HCT116 (cell line): ENCODE data around the gene CC2D1A. TPM values are rescaled to one million over a fixed set of nuclear protein-coding genes. Genes with fewer than 3 reads are reported as not detected.

Source experiments
- ATAC-seq: fragments of 200-7000 bp; cut with Tn5 transposase; 2 replicates; pipeline ENCODE4 v1.9.1; 2020; ENCODE audit warnings: mild to moderate bottlenecking, moderate library complexity
- BruUV-seq: library from RNA; stranded (reverse); fragments of 400-500 nt; replicated peaks from 2 replicates; lab custom pipeline; 2021; lab: Mats Ljungman, UMichigan
- CTCF ChIA-PET: fragments of 300-600 bp; sonication (Branson Sonifier 250); formaldehyde crosslinking; loops from one replicate; lab custom pipeline; 2021; ENCODE audit warnings: antibody characterized with exemption; lab: Charles Lee
- POLR2A ChIA-PET: fragments of 300-600, 350-600 bp; sonication (Branson Sonifier 250); formaldehyde crosslinking; loops from one replicate; lab custom pipeline; 2021; ENCODE audit warnings: antibody characterized with exemption; lab: Charles Lee
- RAD21 ChIA-PET, 2 experiments: fragments of 300-600 bp; sonication (Branson Sonifier 250); formaldehyde crosslinking; loops; one replicate each; lab custom pipeline; 2023; ENCODE audit warnings: low total read pairs in 2 of 2; ENCODE audit not compliant: uncharacterized antibody in 2 of 2, unreplicated experiment in 2 of 2, low non-redundant PET in 1 of 2; lab: Charles Lee
- DNase-seq: peaks from one replicate; pipeline ENCODE4 v3.0.0-alpha.2; 2010; ENCODE audit warnings: low read depth, low spot score
- H2AFZ ChIP-seq: fragments of 200-600 bp; shearing (Covaris generic), sonication (generic); 2 replicates; pipeline ENCODE4 v1.6.1; 2017; ENCODE audit warnings: low read depth, mixed run types, mixed read lengths, antibody characterized with exemption, low read length; ENCODE audit not compliant: poor library complexity, severe bottlenecking
- H3K27ac ChIP-seq: 2 replicates; pipeline ENCODE4 v1.5.1; 2012; ENCODE audit warnings: low read depth, low read length
- H3K27me3 ChIP-seq: fragments of 200-600 bp; sonication (generic); 2 replicates; pipeline ENCODE4 v1.6.1; 2016; ENCODE audit warnings: mixed run types, low read length, mixed read lengths; ENCODE audit not compliant: insufficient read depth
- H3K36me3 ChIP-seq, 2 experiments: fragments of 200-500 bp in 1 of 2; fragments of 200-600 bp in 1 of 2; sonication (Bioruptor generic) in 1 of 2; sonication (generic) in 1 of 2; 2 replicates each; pipeline versions ENCODE4 v1.5.1 to v1.6.1; 2014 to 2016; ENCODE audit warnings: low read length in 2 of 2, inconsistent platforms in 1 of 2, mixed read lengths in 1 of 2, mixed run types in 1 of 2; ENCODE audit not compliant: insufficient read depth in 2 of 2, control insufficient read depth in 1 of 2
- H3K4me1 ChIP-seq, 2 experiments: fragments of 200-600 bp in 1 of 2; sonication (generic) in 1 of 2; 2 replicates each; pipeline versions ENCODE4 v1.5.1 to v1.6.1; 2012 to 2017; ENCODE audit warnings: low read length in 2 of 2, inconsistent platforms in 1 of 2, mild to moderate bottlenecking in 1 of 2, mixed read lengths in 1 of 2, mixed run types in 1 of 2, moderate library complexity in 1 of 2; ENCODE audit not compliant: insufficient read depth in 2 of 2, control insufficient read depth in 1 of 2
- H3K4me2 ChIP-seq: fragments of 200-600 bp; sonication (generic); 2 replicates; pipeline ENCODE4 v1.6.1; 2017; ENCODE audit warnings: mixed run types, low read length, mixed read lengths
- H3K4me3 ChIP-seq, 2 experiments: fragments of 200-600 bp in 1 of 2; sonication (generic) in 1 of 2; replicated peaks in 1 of 2; 2 replicates each; pipeline ENCODE4 v1.5.1; 2011 to 2016; ENCODE audit warnings: low read length in 2 of 2, control low read depth in 1 of 2, low read depth in 1 of 2, mild to moderate bottlenecking in 1 of 2, mixed read lengths in 1 of 2, mixed run types in 1 of 2
- H3K79me2 ChIP-seq: fragments of 200-600 bp; sonication (generic); 2 replicates; pipeline ENCODE4 v1.6.1; 2017; ENCODE audit warnings: mild to moderate bottlenecking, mixed run types, low read length, moderate library complexity, mixed read lengths; ENCODE audit not compliant: insufficient read depth
- H3K9ac ChIP-seq: fragments of 200-600 bp; sonication (generic); 2 replicates; pipeline ENCODE4 v1.6.1; 2016; ENCODE audit warnings: low read length, mixed read lengths
- H3K9me2 ChIP-seq: fragments of 200-600 bp; sonication (generic), shearing (Covaris generic); 2 replicates; pipeline ENCODE4 v1.6.1; 2017; ENCODE audit warnings: mixed run types, mild to moderate bottlenecking, moderate library complexity; ENCODE audit not compliant: insufficient read depth
- H3K9me3 ChIP-seq, 2 experiments: fragments of 200-500 bp in 1 of 2; fragments of 200-600 bp in 1 of 2; sonication (Bioruptor generic) in 1 of 2; sonication (generic) in 1 of 2; 2 replicates each; pipeline ENCODE4 v1.6.1; 2014 to 2017; ENCODE audit warnings: low read length in 2 of 2, mixed read lengths in 2 of 2, inconsistent platforms in 1 of 2, low read depth in 1 of 2, mild to moderate bottlenecking in 1 of 2, mixed run types in 1 of 2, moderate library complexity in 1 of 2; ENCODE audit not compliant: control insufficient read depth in 1 of 2, insufficient read depth in 1 of 2
- H4K20me1 ChIP-seq: fragments of 200-600 bp; sonication (generic), shearing (Covaris generic); 2 replicates; pipeline ENCODE4 v1.6.1; 2017; ENCODE audit warnings: mixed run types, mild to moderate bottlenecking, moderate library complexity; ENCODE audit not compliant: insufficient read depth
- CBX3 ChIP-seq: IDR thresholded peaks from 2 replicates; pipeline ENCODE4 v1.6.1; 2012; ENCODE audit warnings: low read depth
- CEBPB ChIP-seq: IDR thresholded peaks from 2 replicates; pipeline ENCODE4 v1.6.1; 2012; ENCODE audit warnings: low read depth
- EGR1 ChIP-seq: IDR thresholded peaks from 2 replicates; pipeline ENCODE4 v1.6.1; 2012; ENCODE audit warnings: low read depth
- EZH2 ChIP-seq: fragments of 200-600 bp; sonication (generic); IDR thresholded peaks from 2 replicates; pipeline ENCODE4 v1.6.1; 2017; ENCODE audit warnings: antibody characterized with exemption, mixed run types
- EZH2phosphoT487 ChIP-seq: fragments of 200-600 bp; IDR thresholded peaks from 2 replicates; pipeline ENCODE4 v1.6.1; 2018; ENCODE audit warnings: antibody characterized with exemption, borderline replicate concordance
- FOSL1 ChIP-seq: IDR thresholded peaks from 2 replicates; pipeline ENCODE4 v1.6.1; 2012; ENCODE audit warnings: low read depth
- POLR2AphosphoS5 ChIP-seq: IDR thresholded peaks from 2 replicates; pipeline ENCODE4 v1.6.1; 2011; ENCODE audit warnings: mild to moderate bottlenecking, low read depth, low read length, moderate library complexity
- RAD21 ChIP-seq: IDR thresholded peaks from 2 replicates; pipeline ENCODE4 v1.6.1; 2012; ENCODE audit warnings: low read depth, mild to moderate bottlenecking
- SIN3A ChIP-seq: IDR thresholded peaks from 2 replicates; pipeline ENCODE4 v1.6.1; 2012; ENCODE audit warnings: low read depth
- ZFX ChIP-seq: fragments of 450-650 bp; IDR thresholded peaks from 2 replicates; pipeline ENCODE4 v1.6.1; 2017
- intact Hi-C: fragments of 100-400 bp; cut with micrococcal nuclease; formaldehyde crosslinking; loops from 2 replicates; pipeline ENCODE4 v1.10.0; 2022
- total RNA-seq: library from RNA; stranded (reverse); gene quantifications from one replicate; pipeline ENCODE4 v1.2.1, GENCODE V29; 2021; ENCODE audit not compliant: unreplicated experiment
- TF ChIP-seq, protein P1 (sequence below): IDR thresholded peaks from 2 replicates; pipeline ENCODE4 v1.6.1; 2011; ENCODE audit warnings: mild to moderate bottlenecking, low read length, moderate library complexity; ENCODE audit not compliant: insufficient replicate concordance; ENCODE audit errors: extremely low read depth
- TF ChIP-seq, protein P2 (sequence below): IDR thresholded peaks from 2 replicates; pipeline ENCODE4 v1.6.1; 2012; ENCODE audit warnings: low read depth
- TF ChIP-seq, protein P3 (sequence below), 3 experiments: fragments of 200-600 bp in 1 of 3; sonication (generic) in 1 of 3; IDR thresholded peaks in 2 of 3; conservative IDR thresholded peaks in 1 of 3; 2 replicates each; pipeline ENCODE4 v1.5.1; 2012 to 2017; ENCODE audit warnings: low read depth in 2 of 3, low read length in 2 of 3, antibody characterized with exemption in 1 of 3, borderline replicate concordance in 1 of 3, control low read depth in 1 of 3, mild to moderate bottlenecking in 1 of 3, mixed read lengths in 1 of 3, mixed run types in 1 of 3, moderate library complexity in 1 of 3; ENCODE audit not compliant: insufficient read depth in 1 of 3
- TF ChIP-seq, protein P4 (sequence below): IDR thresholded peaks from 2 replicates; pipeline ENCODE4 v1.6.1; 2012

CC2D1A gene
- total RNA-seq, 1 experiment from 2014 or later = 51.5 TPM

DNA sequence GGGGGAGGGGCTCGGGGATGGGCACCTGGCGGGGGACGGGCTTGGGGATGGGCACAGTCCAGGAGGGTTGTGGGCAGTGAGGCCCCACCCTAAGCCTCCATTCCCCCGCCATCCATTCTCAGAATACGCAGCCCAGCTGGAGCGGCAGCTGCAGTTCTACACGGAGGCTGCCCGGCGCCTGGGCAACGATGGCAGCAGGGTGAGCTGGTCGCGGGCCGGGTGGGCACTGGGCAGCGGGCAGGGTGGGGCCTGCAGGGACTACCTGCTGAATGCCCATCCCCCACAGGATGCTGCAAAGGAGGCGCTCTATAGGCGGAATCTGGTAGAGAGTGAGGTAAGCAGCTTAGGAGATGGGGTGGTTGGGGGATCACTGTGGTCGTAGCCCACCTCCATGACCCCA lies 24.0 kb downstream of the CC2D1A start (continued):
- TF ChIP-seq, protein P1, sequence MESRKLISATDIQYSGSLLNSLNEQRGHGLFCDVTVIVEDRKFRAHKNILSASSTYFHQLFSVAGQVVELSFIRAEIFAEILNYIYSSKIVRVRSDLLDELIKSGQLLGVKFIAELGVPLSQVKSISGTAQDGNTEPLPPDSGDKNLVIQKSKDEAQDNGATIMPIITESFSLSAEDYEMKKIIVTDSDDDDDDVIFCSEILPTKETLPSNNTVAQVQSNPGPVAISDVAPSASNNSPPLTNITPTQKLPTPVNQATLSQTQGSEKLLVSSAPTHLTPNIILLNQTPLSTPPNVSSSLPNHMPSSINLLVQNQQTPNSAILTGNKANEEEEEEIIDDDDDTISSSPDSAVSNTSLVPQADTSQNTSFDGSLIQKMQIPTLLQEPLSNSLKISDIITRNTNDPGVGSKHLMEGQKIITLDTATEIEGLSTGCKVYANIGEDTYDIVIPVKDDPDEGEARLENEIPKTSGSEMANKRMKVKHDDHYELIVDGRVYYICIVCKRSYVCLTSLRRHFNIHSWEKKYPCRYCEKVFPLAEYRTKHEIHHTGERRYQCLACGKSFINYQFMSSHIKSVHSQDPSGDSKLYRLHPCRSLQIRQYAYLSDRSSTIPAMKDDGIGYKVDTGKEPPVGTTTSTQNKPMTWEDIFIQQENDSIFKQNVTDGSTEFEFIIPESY = no peak
- TF ChIP-seq CEBPB = no peak
- TF ChIP-seq EZH2phosphoT487 = no peak

DNA sequence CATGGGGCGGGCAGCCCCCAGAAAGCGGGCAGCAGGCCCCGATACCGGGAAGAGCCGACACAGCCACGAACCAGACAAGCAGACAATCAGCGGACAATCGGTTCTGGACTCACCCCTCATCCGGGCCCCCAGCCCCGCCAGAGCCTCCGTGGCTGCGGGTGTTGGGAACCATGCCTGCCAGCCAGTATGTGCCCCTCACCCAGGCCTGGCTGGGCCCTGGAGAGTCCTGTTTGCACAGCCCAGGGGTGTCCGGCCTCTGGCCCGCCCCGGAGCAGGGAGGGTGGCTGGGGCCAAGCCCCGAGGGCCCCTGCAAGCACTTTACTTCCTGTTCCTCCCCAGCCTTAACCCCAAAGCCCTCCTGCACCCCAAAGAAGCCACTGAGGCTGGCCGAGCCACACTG lies 24.4 kb downstream of the CC2D1A start:
- TF ChIP-seq EZH2 (no peak), EZH2phosphoT487 (no peak), EGR1 (no peak), CBX3 (no peak), POLR2AphosphoS5 (no peak), FOSL1 (no peak), ZFX (no peak), SIN3A (no peak), RAD21 (no peak)
- TF ChIP-seq, protein P2, sequence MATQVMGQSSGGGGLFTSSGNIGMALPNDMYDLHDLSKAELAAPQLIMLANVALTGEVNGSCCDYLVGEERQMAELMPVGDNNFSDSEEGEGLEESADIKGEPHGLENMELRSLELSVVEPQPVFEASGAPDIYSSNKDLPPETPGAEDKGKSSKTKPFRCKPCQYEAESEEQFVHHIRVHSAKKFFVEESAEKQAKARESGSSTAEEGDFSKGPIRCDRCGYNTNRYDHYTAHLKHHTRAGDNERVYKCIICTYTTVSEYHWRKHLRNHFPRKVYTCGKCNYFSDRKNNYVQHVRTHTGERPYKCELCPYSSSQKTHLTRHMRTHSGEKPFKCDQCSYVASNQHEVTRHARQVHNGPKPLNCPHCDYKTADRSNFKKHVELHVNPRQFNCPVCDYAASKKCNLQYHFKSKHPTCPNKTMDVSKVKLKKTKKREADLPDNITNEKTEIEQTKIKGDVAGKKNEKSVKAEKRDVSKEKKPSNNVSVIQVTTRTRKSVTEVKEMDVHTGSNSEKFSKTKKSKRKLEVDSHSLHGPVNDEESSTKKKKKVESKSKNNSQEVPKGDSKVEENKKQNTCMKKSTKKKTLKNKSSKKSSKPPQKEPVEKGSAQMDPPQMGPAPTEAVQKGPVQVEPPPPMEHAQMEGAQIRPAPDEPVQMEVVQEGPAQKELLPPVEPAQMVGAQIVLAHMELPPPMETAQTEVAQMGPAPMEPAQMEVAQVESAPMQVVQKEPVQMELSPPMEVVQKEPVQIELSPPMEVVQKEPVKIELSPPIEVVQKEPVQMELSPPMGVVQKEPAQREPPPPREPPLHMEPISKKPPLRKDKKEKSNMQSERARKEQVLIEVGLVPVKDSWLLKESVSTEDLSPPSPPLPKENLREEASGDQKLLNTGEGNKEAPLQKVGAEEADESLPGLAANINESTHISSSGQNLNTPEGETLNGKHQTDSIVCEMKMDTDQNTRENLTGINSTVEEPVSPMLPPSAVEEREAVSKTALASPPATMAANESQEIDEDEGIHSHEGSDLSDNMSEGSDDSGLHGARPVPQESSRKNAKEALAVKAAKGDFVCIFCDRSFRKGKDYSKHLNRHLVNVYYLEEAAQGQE = no peak
- TF ChIP-seq, protein P3, sequence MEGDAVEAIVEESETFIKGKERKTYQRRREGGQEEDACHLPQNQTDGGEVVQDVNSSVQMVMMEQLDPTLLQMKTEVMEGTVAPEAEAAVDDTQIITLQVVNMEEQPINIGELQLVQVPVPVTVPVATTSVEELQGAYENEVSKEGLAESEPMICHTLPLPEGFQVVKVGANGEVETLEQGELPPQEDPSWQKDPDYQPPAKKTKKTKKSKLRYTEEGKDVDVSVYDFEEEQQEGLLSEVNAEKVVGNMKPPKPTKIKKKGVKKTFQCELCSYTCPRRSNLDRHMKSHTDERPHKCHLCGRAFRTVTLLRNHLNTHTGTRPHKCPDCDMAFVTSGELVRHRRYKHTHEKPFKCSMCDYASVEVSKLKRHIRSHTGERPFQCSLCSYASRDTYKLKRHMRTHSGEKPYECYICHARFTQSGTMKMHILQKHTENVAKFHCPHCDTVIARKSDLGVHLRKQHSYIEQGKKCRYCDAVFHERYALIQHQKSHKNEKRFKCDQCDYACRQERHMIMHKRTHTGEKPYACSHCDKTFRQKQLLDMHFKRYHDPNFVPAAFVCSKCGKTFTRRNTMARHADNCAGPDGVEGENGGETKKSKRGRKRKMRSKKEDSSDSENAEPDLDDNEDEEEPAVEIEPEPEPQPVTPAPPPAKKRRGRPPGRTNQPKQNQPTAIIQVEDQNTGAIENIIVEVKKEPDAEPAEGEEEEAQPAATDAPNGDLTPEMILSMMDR (IDR thresholded peaks at IDR 0.05 in 2 of 3, conservative IDR thresholded peaks at IDR 0.05 in 1 of 3; ENCODE audit: borderline replicate concordance in 1 of 3, insufficient read depth in 1 of 3, low read depth in 2 of 3, low read length in 2 of 3) = no peak
- TF ChIP-seq, protein P4, sequence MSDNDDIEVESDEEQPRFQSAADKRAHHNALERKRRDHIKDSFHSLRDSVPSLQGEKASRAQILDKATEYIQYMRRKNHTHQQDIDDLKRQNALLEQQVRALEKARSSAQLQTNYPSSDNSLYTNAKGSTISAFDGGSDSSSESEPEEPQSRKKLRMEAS = no peak
- H3K36me3 ChIP-seq = peaks cover 3 to 6% of the 10 kb centered on the region in 2 experiments; a peak in 2 of 4 replicates

More for the DNA sequence above, 24.4 kb downstream of the CC2D1A start:
- no peak overlapping the region for H2AFZ ChIP-seq
- H3K9me3 ChIP-seq = no peaks in the 10 kb centered on the region
- no peak overlapping the region for H3K4me2 ChIP-seq
- RAD21 ChIA-PET = no interaction called here
- H3K27me3 ChIP-seq = no peaks in the 10 kb centered on the region
- no peak overlapping the region for H3K4me3 ChIP-seq
- DNase-seq = no peak
- no peaks in the 10 kb centered on the region for H4K20me1 ChIP-seq
- intact Hi-C loops = no loop called here
- no peak overlapping the region for H3K9ac ChIP-seq
- H3K9me2 ChIP-seq = no peaks in the 10 kb centered on the region
- no TSS peak for BruUV-seq
- no peaks in the 10 kb centered on the region for H3K79me2 ChIP-seq
- CTCF ChIA-PET = no interaction called here
- no peak overlapping the region; the same call in 1 of the 2 replicates for H3K27ac ChIP-seq
- no peak for ATAC-seq
- POLR2A ChIA-PET = no interaction called here
- H3K4me1 ChIP-seq = no peaks in the 10 kb centered on the region
